ENCODE data around the gene LRRN4.
A peak's percentile ranks its signal among the peaks of the same experiment; 100 is the strongest.

The LRRN4 gene

DNA sequence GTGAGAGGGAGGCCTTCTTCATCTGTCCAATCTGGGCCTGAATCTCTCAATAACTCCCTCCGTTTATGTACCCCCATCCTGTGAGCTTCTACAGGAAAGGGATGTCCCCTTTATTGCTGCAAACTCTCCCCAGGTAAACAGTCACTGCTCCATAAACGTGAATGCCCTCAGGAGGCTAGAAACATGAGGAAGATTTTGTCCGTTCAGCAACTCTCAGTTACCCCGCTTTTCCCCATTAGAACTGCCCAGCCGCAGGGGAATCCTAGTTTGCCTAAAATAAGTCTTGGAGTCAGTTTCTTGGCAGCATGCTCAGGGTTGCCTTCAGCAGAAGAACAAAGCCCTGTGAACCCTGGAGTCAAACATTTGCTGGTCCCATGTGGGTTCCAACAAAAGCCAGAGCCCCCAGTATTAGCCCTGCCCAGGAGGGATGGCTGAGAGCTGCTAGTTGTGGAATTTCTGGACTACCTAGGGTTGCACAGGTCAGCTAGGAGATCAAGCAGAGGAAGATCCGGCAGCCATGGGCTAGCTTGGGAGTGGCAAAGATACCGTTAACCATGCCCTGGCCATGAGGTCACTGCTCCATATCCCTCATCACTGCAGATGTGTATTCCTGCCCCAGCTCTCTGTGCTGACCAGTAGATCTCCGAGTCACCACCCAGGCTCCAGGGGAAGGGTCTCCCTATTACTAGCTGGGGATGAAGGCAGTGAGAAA lies 640 bp downstream of the LRRN4 start:
- peak overlapping the region; percentile 60; the same call in 1 of the 2 replicates for H3K9ac ChIP-seq (ENCODE audit: low read depth, low read length)
- peaks cover 6% of the 10 kb centered on the region; the same call in 1 of the 2 replicates for H3K4me1 ChIP-seq (ENCODE audit: insufficient read depth, low read length)
- H3K36me3 ChIP-seq (ENCODE audit: insufficient read depth, low read length), result no peaks in the 10 kb centered on the region

GRCh38 chr20:6051505-6051904 lies 2.4 kb downstream of the LRRN4 start:
- Histone ChIP-seq H3K9me3 (ENCODE audit: control insufficient read depth, insufficient read depth, low read length) (no peaks in the 10 kb centered on the region), H3K36me3 (ENCODE audit: insufficient read depth, low read length) (no peaks in the 10 kb centered on the region), H3K4me1 (ENCODE audit: insufficient read depth, low read length) (peaks cover 6% of the 10 kb centered on the region; the same call in 1 of the 2 replicates), H3K9ac (ENCODE audit: low read depth, low read length) (peak overlapping the region; percentile 60; the same call in 1 of the 2 replicates)

More for the DNA sequence above, 640 bp downstream of the LRRN4 start:
- H3K9me3 ChIP-seq (ENCODE audit: control insufficient read depth, insufficient read depth, low read length), result no peaks in the 10 kb centered on the region

GRCh38 chr20:6048391-6048790 lies 5.5 kb downstream of the LRRN4 start:
- H3K9me3 ChIP-seq (ENCODE audit: control insufficient read depth, insufficient read depth, low read length), result no peaks in the 10 kb centered on the region
- H3K36me3 ChIP-seq (ENCODE audit: insufficient read depth, low read length), result no peaks in the 10 kb centered on the region
- no peak overlapping the region for H3K9ac ChIP-seq (ENCODE audit: low read depth, low read length)
- H3K4me1 ChIP-seq (ENCODE audit: insufficient read depth, low read length), result peaks cover 6% of the 10 kb centered on the region; the same call in 1 of the 2 replicates

- Histone ChIP-seq H3K9me3 (ENCODE audit: control insufficient read depth, insufficient read depth, low read length) (no peaks in the 10 kb centered on the region), H3K36me3 (ENCODE audit: insufficient read depth, low read length) (no peaks in the 10 kb centered on the region), H3K4me1 (ENCODE audit: insufficient read depth, low read length) (no peaks in the 10 kb centered on the region), H3K9ac (ENCODE audit: low read depth, low read length) (no peak overlapping the region)
These were observed 7.4 kb downstream of the LRRN4 start for GRCh38 chr20:6046432-6046831.

DNA sequence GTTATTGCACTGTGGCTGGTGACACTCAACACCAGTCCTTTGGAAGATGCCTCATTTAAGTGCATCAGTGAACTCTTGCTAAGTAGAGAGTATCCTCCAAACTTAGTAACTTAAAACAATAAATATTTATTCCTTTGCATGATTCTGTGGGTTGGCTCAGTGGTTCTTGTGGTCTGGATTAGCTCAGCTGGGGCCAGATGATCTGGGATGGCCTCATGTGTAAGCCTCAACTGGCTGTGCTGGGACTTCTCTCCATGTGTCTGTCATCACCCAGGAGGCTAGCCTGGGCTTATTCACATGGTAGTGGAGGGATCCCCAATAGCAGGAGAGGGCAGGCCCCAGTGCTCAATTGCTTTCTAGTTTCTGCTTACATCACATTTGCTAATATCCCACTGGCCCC lies 8.3 kb downstream of the LRRN4 start:
- H3K9ac ChIP-seq (ENCODE audit: low read depth, low read length), result no peak overlapping the region
- peaks cover 2% of the 10 kb centered on the region; the same call in 1 of the 2 replicates for H3K36me3 ChIP-seq (ENCODE audit: insufficient read depth, low read length)
- H3K9me3 ChIP-seq (ENCODE audit: control insufficient read depth, insufficient read depth, low read length), result no peaks in the 10 kb centered on the region
- H3K4me1 ChIP-seq (ENCODE audit: insufficient read depth, low read length), result no peaks in the 10 kb centered on the region

- Histone ChIP-seq H3K9me3 (ENCODE audit: control insufficient read depth, insufficient read depth, low read length) (no peaks in the 10 kb centered on the region), H3K4me1 (ENCODE audit: insufficient read depth, low read length) (no peaks in the 10 kb centered on the region), H3K36me3 (ENCODE audit: insufficient read depth, low read length) (peaks cover 5% of the 10 kb centered on the region; the same call in 1 of the 2 replicates), H3K9ac (ENCODE audit: low read depth, low read length) (no peak overlapping the region)
These were observed 9.7 kb downstream of the LRRN4 start for GRCh38 chr20:6044115-6044514.

DNA sequence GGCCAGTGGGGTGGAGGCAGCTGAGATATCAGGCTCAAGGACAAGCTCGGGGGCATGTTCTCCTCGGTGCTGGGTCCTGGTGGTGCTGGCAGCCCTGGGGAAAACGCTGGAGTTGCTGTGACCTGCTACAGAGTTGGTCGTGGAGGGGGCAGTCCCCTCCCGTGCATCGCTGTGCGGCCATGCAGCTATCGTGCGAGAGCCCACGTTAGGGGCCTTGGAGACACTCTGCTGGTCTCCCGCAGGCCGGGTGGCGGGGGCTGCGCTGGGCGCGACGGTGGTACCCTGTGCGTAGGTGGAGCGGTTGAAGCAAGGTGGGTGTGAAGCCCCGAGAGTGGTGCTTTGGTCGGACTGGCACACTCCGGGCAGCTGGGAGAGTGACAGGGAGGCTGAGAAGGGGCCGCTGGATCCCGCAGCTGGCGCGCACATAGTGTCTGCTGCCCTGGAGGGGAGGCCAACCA lies 12.0 kb downstream of the LRRN4 start:
- no peaks in the 10 kb centered on the region for H3K4me1 ChIP-seq (ENCODE audit: insufficient read depth, low read length)
- peaks cover 5% of the 10 kb centered on the region; the same call in 1 of the 2 replicates for H3K36me3 ChIP-seq (ENCODE audit: insufficient read depth, low read length)
- no peaks in the 10 kb centered on the region for H3K9me3 ChIP-seq (ENCODE audit: control insufficient read depth, insufficient read depth, low read length)
- H3K9ac ChIP-seq (ENCODE audit: low read depth, low read length), result no peak overlapping the region

- Histone ChIP-seq H3K4me1 (ENCODE audit: insufficient read depth, low read length) (no peaks in the 10 kb centered on the region), H3K9me3 (ENCODE audit: control insufficient read depth, insufficient read depth, low read length) (no peaks in the 10 kb centered on the region), H3K36me3 (ENCODE audit: insufficient read depth, low read length) (peaks cover 5% of the 10 kb centered on the region; the same call in 1 of the 2 replicates), H3K9ac (ENCODE audit: low read depth, low read length) (no peak overlapping the region)
These were observed 12.7 kb downstream of the LRRN4 start for GRCh38 chr20:6040958-6041807.

- Histone ChIP-seq H3K9me3 (ENCODE audit: control insufficient read depth, insufficient read depth, low read length) (no peaks in the 10 kb centered on the region), H3K4me1 (ENCODE audit: insufficient read depth, low read length) (no peaks in the 10 kb centered on the region), H3K9ac (ENCODE audit: low read depth, low read length) (no peak overlapping the region), H3K36me3 (ENCODE audit: insufficient read depth, low read length) (peaks cover 5% of the 10 kb centered on the region; the same call in 1 of the 2 replicates)
These were observed 13.3 kb downstream of the LRRN4 start for GRCh38 chr20:6040540-6040939.

- Histone ChIP-seq H3K4me1 (ENCODE audit: insufficient read depth, low read length) (no peaks in the 10 kb centered on the region), H3K9me3 (ENCODE audit: control insufficient read depth, insufficient read depth, low read length) (no peaks in the 10 kb centered on the region), H3K9ac (ENCODE audit: low read depth, low read length) (no peak overlapping the region), H3K36me3 (ENCODE audit: insufficient read depth, low read length) (peaks cover 7% of the 10 kb centered on the region)
These were observed 14.1 kb downstream of the LRRN4 start for GRCh38 chr20:6039766-6040165.

DNA sequence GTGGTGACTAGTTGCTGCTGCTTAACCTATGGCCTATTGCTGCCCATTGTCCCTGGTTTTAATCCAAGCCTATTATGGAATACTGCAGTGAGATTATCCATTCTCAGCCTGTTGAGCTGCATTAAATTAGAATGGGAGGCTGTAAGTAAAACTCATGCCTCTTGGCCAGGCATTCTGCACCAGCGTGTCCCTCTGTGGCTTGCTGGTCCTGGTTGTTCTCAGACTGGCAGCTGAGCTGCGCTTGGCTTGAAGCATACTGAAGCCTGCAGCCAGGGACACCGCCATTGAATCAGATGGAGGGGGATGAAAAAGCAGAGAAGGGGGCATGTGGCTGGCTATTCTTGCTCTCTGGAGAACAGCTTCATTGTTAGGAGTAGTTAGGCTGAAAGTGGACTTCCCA lies 15.6 kb downstream of the LRRN4 start:
- no peaks in the 10 kb centered on the region for H3K9me3 ChIP-seq (ENCODE audit: control insufficient read depth, insufficient read depth, low read length)
- H3K4me1 ChIP-seq (ENCODE audit: insufficient read depth, low read length), result no peaks in the 10 kb centered on the region
- H3K36me3 ChIP-seq (ENCODE audit: insufficient read depth, low read length), result peaks cover 11% of the 10 kb centered on the region
- no peak overlapping the region for H3K9ac ChIP-seq (ENCODE audit: low read depth, low read length)

GRCh38 chr20:6037082-6037481 lies 16.8 kb downstream of the LRRN4 start:
- Histone ChIP-seq H3K9me3 (ENCODE audit: control insufficient read depth, insufficient read depth, low read length) (no peaks in the 10 kb centered on the region), H3K4me1 (ENCODE audit: insufficient read depth, low read length) (no peaks in the 10 kb centered on the region), H3K36me3 (ENCODE audit: insufficient read depth, low read length) (peaks cover 11% of the 10 kb centered on the region), H3K9ac (ENCODE audit: low read depth, low read length) (no peak overlapping the region)

- Histone ChIP-seq H3K9ac (ENCODE audit: low read depth, low read length) (no peak overlapping the region), H3K4me1 (ENCODE audit: insufficient read depth, low read length) (no peaks in the 10 kb centered on the region), H3K9me3 (ENCODE audit: control insufficient read depth, insufficient read depth, low read length) (no peaks in the 10 kb centered on the region), H3K36me3 (ENCODE audit: insufficient read depth, low read length) (peaks cover 11% of the 10 kb centered on the region)
These were observed 17.6 kb downstream of the LRRN4 start for GRCh38 chr20:6036213-6036612.

- Histone ChIP-seq H3K4me1 (ENCODE audit: insufficient read depth, low read length) (no peaks in the 10 kb centered on the region), H3K9ac (ENCODE audit: low read depth, low read length) (no peak overlapping the region), H3K36me3 (ENCODE audit: insufficient read depth, low read length) (peaks cover 5% of the 10 kb centered on the region), H3K9me3 (ENCODE audit: control insufficient read depth, insufficient read depth, low read length) (no peaks in the 10 kb centered on the region)
These were observed 19.5 kb downstream of the LRRN4 start for GRCh38 chr20:6034134-6034969.

Measured in ES-I3 (cell line).